H1 (cell line): Measurements from ENCODE around the gene TFF3. TPM values are rescaled to one million over a fixed set of nuclear protein-coding genes. Genes with fewer than 3 reads are reported as not detected.

Experiments
- CHD7 ChIP-seq: fragments of 300-600 bp; sonication (generic); IDR thresholded peaks from 2 replicates; pipeline ENCODE4 v1.7.1; 2012; ENCODE audit warnings: low read length, moderate library complexity, mild to moderate bottlenecking, inconsistent platforms; ENCODE audit not compliant: insufficient replicate concordance
- GABPA ChIP-seq: IDR thresholded peaks from 2 replicates; pipeline ENCODE4 v1.6.1; 2011; ENCODE audit warnings: mild to moderate bottlenecking, low read length, moderate library complexity, borderline replicate concordance; ENCODE audit not compliant: insufficient read depth
- GTF2F1 ChIP-seq: IDR thresholded peaks from 2 replicates; pipeline ENCODE4 v1.6.1; 2012; ENCODE audit warnings: low read depth, low read length, improper control_type of control experiment, borderline replicate concordance
- NRF1 ChIP-seq: IDR thresholded peaks from 2 replicates; pipeline ENCODE4 v1.6.1; 2011; ENCODE audit warnings: mild to moderate bottlenecking, low read depth, low read length, improper control_type of control experiment
- SIRT6 ChIP-seq: IDR thresholded peaks from one replicate; pipeline ENCODE4 v1.7.1; 2012; ENCODE audit warnings: low read length, inconsistent platforms
- SRF ChIP-seq: IDR thresholded peaks from 2 replicates; pipeline ENCODE4 v1.6.1; 2011; ENCODE audit warnings: mild to moderate bottlenecking, low read depth, low read length, moderate library complexity
- polyA plus RNA-seq, 7 experiments: library from polyadenylated mRNA; depleted of rRNA in 3 of 7; stranded (reverse) in 5 of 7; unstranded in 2 of 7; fragments of >200 nt in 5 of 7; fragments of 200-250 nt in 2 of 7; gene quantifications; 1 replicate in 5 of 7; 2 replicates in 1 of 7; 4 replicates in 1 of 7; pipeline versions ENCODE4 v1.2.1 to v1.2.3, GENCODE V29; 2011 to 2013; ENCODE audit warnings: missing spikeins in 2 of 7, mixed read lengths in 2 of 7
- total RNA-seq: library from RNA; stranded (reverse); fragmentation: NEBNext Ultra II Directional; extraction: Animal tissue kit (Norgen Biotek cat#: 25700); gene quantifications from 2 replicates; pipeline ENCODE4 v1.2.1, GENCODE V29; 2021

Gene TFF3
- total and polyA plus RNA-seq, 2 of the 8 experiments (the other 6 are each of a cell fraction or from before 2014, with no cell fraction given): 1.7 to 6.7 TPM

- no peak for TF ChIP-seq CHD7
- TF ChIP-seq NRF1: no peak
- no peak for TF ChIP-seq SRF
- TF ChIP-seq GTF2F1: no peak
- TF ChIP-seq GABPA: no peak
- no peak for TF ChIP-seq SIRT6
Observed at GRCh38 chr21:42289926-42290325, 25.3 kb downstream of the TFF3 start (continued).
